Thoracic aorta (tissue), 2 donors: ENCODE results near the gene MRPS23. TPM values are rescaled to one million over a fixed set of nuclear protein-coding genes. Genes with fewer than 3 reads are reported as not detected.

Experiments used
- ATAC-seq: fragments of 150-250 bp; one replicate; pipeline ENCODE4 v1.8.0; 2017; ENCODE audit warnings: low read depth; ENCODE audit not compliant: insufficient number of reproducible peaks, low FRiP score
- DNase-seq: peaks from one replicate; pipeline ENCODE4 v3.0.0-alpha.2; 2020; ENCODE audit warnings: low spot score
- H3K27ac ChIP-seq, 2 donors: fragments of 200-600 bp; sonication (generic); 1 replicate in 1 of 2; 2 replicates in 1 of 2; pipeline ENCODE4 v1.5.1; 2016; ENCODE audit warnings: mild to moderate bottlenecking in 2 of 2, moderate library complexity in 2 of 2
- H3K27me3 ChIP-seq: fragments of 200-600 bp; sonication (generic); replicated peaks from 2 replicates; pipeline ENCODE4 v1.6.0; 2016; ENCODE audit warnings: mild to moderate bottlenecking; ENCODE audit not compliant: insufficient read depth
- H3K36me3 ChIP-seq: fragments of 200-600 bp; sonication (generic); one replicate; pipeline ENCODE4 v1.5.1; 2016
- H3K4me1 ChIP-seq, 2 donors: fragments of 200-600 bp; sonication (generic); 1 replicate in 1 of 2; 2 replicates in 1 of 2; pipeline versions ENCODE4 v1.5.1 to v1.6.0; 2016; ENCODE audit warnings: low read depth in 2 of 2, mild to moderate bottlenecking in 1 of 2; ENCODE audit not compliant: control insufficient read depth in 1 of 2
- H3K4me3 ChIP-seq: fragments of 200-600 bp; sonication (generic); 2 replicates; pipeline ENCODE4 v1.5.1; 2016; ENCODE audit warnings: mild to moderate bottlenecking
- H3K9me3 ChIP-seq: fragments of 200-600 bp; sonication (generic); 2 replicates; pipeline ENCODE4 v1.5.1; 2016
- CTCF ChIP-seq: fragments of 200-600 bp; sonication (generic); IDR thresholded peaks from one replicate; pipeline ENCODE4 v1.5.1; 2019; ENCODE audit warnings: antibody characterized with exemption
- total RNA-seq, 2 donors: library from RNA; depleted of rRNA; stranded (reverse); fragments of >200 nt; gene quantifications; one replicate each; pipeline versions ENCODE4 v1.1.0 to v1.2.3, GENCODE V29; 2016

MRPS23 gene
- total RNA-seq, 2 donors from 2014 or later: 16.2 to 16.6 TPM

- H3K27ac ChIP-seq: peak overlapping the region; percentile 80 to 87
- peak; percentile 22 for ATAC-seq
- peak; percentile 41 for DNase-seq
Observed at GRCh38 chr17:57861790-57862693, 12.2 kb upstream of the MRPS23 start.

GRCh38 chr17:57861000-57861789, 11.4 kb upstream of the MRPS23 start:
- peak overlapping the region; percentile 80 to 87 for H3K27ac ChIP-seq
- TF ChIP-seq CTCF: no peak
- ATAC-seq (peak; percentile 33), DNase-seq (peak; percentile 36)
- peak overlapping the region; percentile 74 for H3K4me3 ChIP-seq
- H3K9me3 ChIP-seq: no peaks in the 10 kb centered on the region
- peaks cover 19 to 34% of the 10 kb centered on the region in 2 donors for H3K4me1 ChIP-seq
- no peaks in the 10 kb centered on the region for H3K27me3 ChIP-seq
- H3K36me3 ChIP-seq: peaks cover 3% of the 10 kb centered on the region

More at GRCh38 chr17:57861790-57862693, 12.2 kb upstream of the MRPS23 start:
- Histone ChIP-seq H3K27me3 (no peaks in the 10 kb centered on the region), H3K9me3 (no peaks in the 10 kb centered on the region), H3K4me3 (peak overlapping the region; percentile 74), H3K36me3 (peaks cover 3% of the 10 kb centered on the region), H3K4me1 (peaks cover 22 to 41% of the 10 kb centered on the region in 2 donors)
- no peak for TF ChIP-seq CTCF

GRCh38 chr17:57860414-57860999, 10.7 kb upstream of the MRPS23 start:
- TF ChIP-seq CTCF: no peak
- Histone ChIP-seq H3K4me1 (peaks cover 19 to 40% of the 10 kb centered on the region in 2 donors), H3K27ac (peak overlapping the region; percentile 80 to 87), H3K9me3 (no peaks in the 10 kb centered on the region), H3K27me3 (no peaks in the 10 kb centered on the region), H3K36me3 (peaks cover 3% of the 10 kb centered on the region), H3K4me3 (peak overlapping the region; percentile 74)
- no peak for DNase-seq
- no peak for ATAC-seq

DNA sequence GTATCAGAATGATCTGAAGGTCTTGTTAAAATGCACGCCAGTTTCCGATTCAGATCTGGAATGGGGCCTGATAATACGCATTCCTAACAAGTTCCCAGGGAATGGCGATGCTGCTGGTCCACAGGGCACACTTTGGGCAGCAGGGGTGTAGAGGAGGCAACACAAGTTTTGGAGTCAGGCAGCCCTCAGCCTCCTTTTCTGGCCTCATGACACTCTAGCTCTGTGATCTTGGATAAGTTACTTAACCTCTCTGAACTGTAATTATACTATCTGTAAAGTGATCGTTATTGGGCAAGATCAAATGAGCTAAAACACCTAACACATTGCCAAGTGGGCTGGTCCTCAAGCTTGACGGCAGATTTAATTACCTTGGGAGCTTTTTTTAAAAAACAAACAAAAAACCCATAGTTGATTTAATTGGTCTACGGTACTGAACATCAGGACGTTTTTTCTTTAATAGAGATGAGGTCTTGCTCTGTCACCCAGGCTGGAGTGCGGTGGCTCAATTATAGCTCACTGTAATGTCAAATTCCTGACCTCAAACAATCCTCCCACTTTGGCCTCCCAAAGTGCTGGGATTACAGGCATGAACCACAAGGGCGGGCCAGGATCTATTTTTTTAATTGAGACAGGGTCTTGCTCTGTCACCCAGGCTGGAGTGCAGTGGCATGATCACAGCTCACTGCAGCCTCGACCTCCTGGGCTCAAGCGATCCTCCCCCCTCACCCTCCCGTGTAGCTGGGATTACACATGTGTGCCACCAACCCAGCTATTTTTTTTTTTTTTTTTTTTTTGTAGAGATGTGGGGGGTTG, 10.0 kb upstream of the MRPS23 start:
- Histone ChIP-seq H3K4me3 (no peak overlapping the region), H3K27ac (no peak overlapping the region), H3K4me1 (peaks cover 19 to 47% of the 10 kb centered on the region in 2 donors), H3K36me3 (peaks cover 3% of the 10 kb centered on the region), H3K27me3 (no peaks in the 10 kb centered on the region), H3K9me3 (no peaks in the 10 kb centered on the region)
- DNase-seq: no peak
- TF ChIP-seq CTCF: no peak
- no peak for ATAC-seq
